H7 (cell line): Measurements from ENCODE around the gene SSC5D. TPM values are rescaled to one million over a fixed set of nuclear protein-coding genes. Genes with fewer than 3 reads are reported as not detected.

Experiments
- total RNA-seq: library from RNA; depleted of rRNA; stranded (reverse); fragments of >200 nt; shearing (Covaris generic); gene quantifications from 2 replicates; pipeline ENCODE4 v1.2.3, GENCODE V29; 2014; rRNA removed

SSC5D gene
- total RNA-seq, 1 experiment from 2014 or later = 0.87 TPM

Other genes with a start within 250 kb of the SSC5D start
- gene PPP6R1, start 229.4 kb upstream of the SSC5D start, total RNA-seq = 51.7 and 53.1 TPM in 2 replicates
- gene HSPBP1, start 208.3 kb upstream of the SSC5D start, total RNA-seq = 54.4 and 92.3 TPM in 2 replicates
- gene BRSK1, start 204.4 kb upstream of the SSC5D start, total RNA-seq = 20.3 and 31.3 TPM in 2 replicates
- gene TMEM150B, start 163.1 kb upstream of the SSC5D start, total RNA-seq = 0.24 TPM in 1 of 2 replicates, not detected in the other
- gene KMT5C, start 148.6 kb upstream of the SSC5D start, total RNA-seq = 36.1 and 58.9 TPM in 2 replicates
- gene COX6B2, start 133.7 kb upstream of the SSC5D start, total RNA-seq = 0.17 and 0.30 TPM in 2 replicates
- gene GARIN5B, start 125.2 kb upstream of the SSC5D start, total RNA-seq = not detected in 2 replicates
- 0.59 and 1.2 TPM in 2 replicates for gene IL11, start 118.0 kb upstream of the SSC5D start, total RNA-seq
- gene TMEM190, start 111.6 kb upstream of the SSC5D start, total RNA-seq = not detected in 2 replicates
- gene TMEM238, start 104.1 kb upstream of the SSC5D start, total RNA-seq = 1.0 TPM in 1 of 2 replicates, not detected in the other
- 458 and 505 TPM in 2 replicates for gene RPL28, start 102.5 kb upstream of the SSC5D start, total RNA-seq
- 369 and 380 TPM in 2 replicates for gene UBE2S, start 80.6 kb upstream of the SSC5D start, total RNA-seq
- gene SHISA7, start 45.1 kb upstream of the SSC5D start, total RNA-seq = 0.04 and 0.07 TPM in 2 replicates
- gene ISOC2, start 26.8 kb upstream of the SSC5D start, total RNA-seq = 178 and 185 TPM in 2 replicates
- 1.6 and 3.7 TPM in 2 replicates for gene C19orf85, start 23.7 kb upstream of the SSC5D start, total RNA-seq
- gene ZNF628, start 11.8 kb upstream of the SSC5D start, total RNA-seq = 5.8 and 8.1 TPM in 2 replicates
- 56.0 and 71.2 TPM in 2 replicates for gene NAT14, start 3.2 kb upstream of the SSC5D start, total RNA-seq
- gene SBK2, start 48.7 kb downstream of the SSC5D start, total RNA-seq = 4.0 and 4.6 TPM in 2 replicates
- 0.17 and 2.4 TPM in 2 replicates for gene SBK3, start 57.1 kb downstream of the SSC5D start, total RNA-seq
- gene ZNF579, start 92.4 kb downstream of the SSC5D start, total RNA-seq = 17.2 and 20.5 TPM in 2 replicates
- 4.3 and 4.7 TPM in 2 replicates for gene FIZ1, start 111.1 kb downstream of the SSC5D start, total RNA-seq
- 11.2 and 13.6 TPM in 2 replicates for gene ZNF524, start 111.9 kb downstream of the SSC5D start, total RNA-seq
- 3.5 and 4.9 TPM in 2 replicates for gene ZNF865, start 117.2 kb downstream of the SSC5D start, total RNA-seq
- gene ZNF784, start 136.1 kb downstream of the SSC5D start, total RNA-seq = 9.8 and 12.5 TPM in 2 replicates
- 16.0 and 25.0 TPM in 2 replicates for gene ZNF580, start 152.6 kb downstream of the SSC5D start, total RNA-seq
- 64.7 and 67.0 TPM in 2 replicates for gene ZNF581, start 155.2 kb downstream of the SSC5D start, total RNA-seq
- 13.2 and 14.4 TPM in 2 replicates for gene CCDC106, start 159.8 kb downstream of the SSC5D start, total RNA-seq
- gene U2AF2, start 166.6 kb downstream of the SSC5D start, total RNA-seq = 231 and 289 TPM in 2 replicates
- gene EPN1, start 186.8 kb downstream of the SSC5D start, total RNA-seq = 156 and 157 TPM in 2 replicates
- gene NLRP9, start 250.0 kb downstream of the SSC5D start, total RNA-seq = not detected in 2 replicates